ENCODE measurements around the gene POLR3A.

Gene POLR3A

DNA sequence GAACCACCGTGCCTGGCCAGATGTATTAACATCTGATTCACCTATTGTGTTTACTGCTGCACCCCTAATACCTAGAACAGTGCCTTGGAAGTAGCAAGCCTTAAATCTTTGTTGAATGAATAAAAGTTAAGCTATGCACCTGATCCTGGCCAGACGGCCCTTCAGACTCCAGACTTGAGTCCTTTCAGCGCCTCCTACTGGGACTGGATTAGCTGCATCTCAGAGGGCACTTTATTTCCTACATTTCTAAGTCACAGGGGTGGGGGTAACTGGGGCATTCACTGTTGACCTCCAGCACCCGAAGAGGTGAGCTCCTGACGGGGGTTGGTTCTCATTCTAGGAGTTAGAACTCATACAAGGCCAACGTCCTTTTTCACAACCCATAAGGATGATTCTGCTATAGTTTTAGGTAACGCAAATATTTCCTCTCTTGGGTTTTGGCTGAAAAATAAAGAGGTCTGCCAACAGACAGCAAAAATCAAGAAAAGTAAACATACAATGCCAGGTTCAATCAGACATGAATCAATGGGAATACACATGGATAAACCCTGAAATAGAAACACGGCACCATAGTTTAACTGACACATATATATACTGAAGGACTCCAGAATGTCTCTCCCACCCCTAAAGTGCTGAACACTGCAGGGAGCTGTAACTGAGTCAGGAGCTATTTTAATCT lies 54.8 kb downstream of the POLR3A start:
- peak; percentile 17 for DNase-seq

GRCh38 chr10:77973276-77973675 lies 56.0 kb downstream of the POLR3A start:
- DNase-seq, result no peak

DNA sequence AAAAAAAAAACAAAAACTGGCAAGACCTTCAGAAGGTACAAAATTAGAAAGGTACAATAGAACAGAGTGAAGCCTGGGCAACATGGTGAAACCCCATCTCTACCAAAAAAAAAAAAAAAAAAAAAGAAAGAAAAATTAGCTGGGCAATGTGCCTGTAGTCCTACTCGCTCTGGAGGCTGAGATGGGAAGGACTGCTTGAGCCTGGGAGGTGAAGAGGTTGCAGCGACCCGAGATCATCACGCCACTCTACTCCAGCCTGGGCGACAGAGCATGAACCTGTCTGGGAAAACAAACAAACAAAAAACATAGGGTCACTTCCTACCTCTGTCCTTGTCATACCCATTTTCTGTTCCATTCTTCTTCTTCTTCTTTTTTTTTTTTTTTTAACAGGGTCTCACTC lies 57.2 kb downstream of the POLR3A start:
- DNase-seq, result no peak

DNA sequence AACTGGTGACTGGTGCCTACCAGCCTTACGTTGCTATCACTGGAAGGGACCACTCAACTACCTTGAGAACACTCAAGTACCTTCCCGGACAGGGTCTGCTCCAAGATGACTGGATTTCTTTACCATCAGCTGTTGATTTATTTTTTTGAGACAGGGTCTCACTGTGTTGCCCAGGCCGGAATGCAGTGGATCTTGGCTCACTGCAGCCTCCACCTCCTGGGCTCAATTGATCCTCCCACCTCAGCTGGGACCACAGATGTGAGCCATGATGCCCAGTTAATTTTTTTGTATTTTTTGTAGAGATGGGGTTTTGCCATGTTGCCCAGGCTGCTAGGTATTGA lies 57.5 kb downstream of the POLR3A start:
- no peak for DNase-seq

- DNase-seq, result no peak
Measured at GRCh38 chr10:77970869-77971803, 58.2 kb downstream of the POLR3A start.

GRCh38 chr10:77969114-77969513 lies 60.2 kb downstream of the POLR3A start:
- no peak for DNase-seq

DNA sequence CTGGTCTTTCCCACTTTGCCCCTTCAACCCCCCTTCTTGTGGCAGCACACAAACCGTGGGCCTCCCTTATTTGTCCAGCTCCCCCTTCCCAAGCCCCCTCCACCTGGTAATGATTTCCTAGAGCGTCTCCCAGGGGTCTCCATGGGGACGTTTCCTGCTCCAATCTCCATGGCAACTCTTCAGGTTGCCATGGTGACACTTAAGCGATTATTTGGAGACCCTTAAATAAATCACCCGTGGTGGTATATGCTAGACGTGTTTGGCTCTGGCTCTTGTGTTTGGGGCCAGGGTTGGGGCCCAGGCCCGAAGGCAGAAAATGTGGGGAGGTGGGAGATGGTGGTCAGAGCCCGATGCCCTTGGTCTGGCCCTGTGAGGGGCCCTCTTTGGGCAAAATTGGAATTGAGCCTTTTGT lies 61.7 kb downstream of the POLR3A start:
- no peak for DNase-seq

GRCh38 chr10:77965294-77965693 lies 64.0 kb downstream of the POLR3A start:
- DNase-seq, result no peak

DNA sequence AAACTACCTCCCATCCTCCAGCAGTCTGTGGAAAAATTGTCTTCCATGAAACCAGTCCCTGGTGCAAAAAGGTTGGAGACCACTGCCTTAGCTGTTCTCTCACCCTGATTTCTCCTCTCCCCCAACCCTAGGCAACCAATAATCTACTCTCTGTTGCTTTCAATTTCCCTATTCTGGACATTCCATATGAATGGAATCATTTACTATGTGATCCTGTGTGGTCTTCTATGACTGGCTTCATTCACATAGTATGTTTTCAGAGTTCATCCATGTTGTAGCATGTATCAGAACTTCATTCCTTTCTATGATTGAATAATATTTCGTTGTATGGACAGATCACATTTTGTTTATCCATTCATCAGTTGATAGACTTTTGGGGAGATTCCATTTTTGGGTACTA lies 64.5 kb downstream of the POLR3A start:
- no peak for DNase-seq

- DNase-seq, result no peak
Measured at GRCh38 chr10:77963901-77964300, 65.4 kb downstream of the POLR3A start.

GRCh38 chr10:77962350-77963146 lies 66.8 kb downstream of the POLR3A start:
- DNase-seq, result no peak

DNA sequence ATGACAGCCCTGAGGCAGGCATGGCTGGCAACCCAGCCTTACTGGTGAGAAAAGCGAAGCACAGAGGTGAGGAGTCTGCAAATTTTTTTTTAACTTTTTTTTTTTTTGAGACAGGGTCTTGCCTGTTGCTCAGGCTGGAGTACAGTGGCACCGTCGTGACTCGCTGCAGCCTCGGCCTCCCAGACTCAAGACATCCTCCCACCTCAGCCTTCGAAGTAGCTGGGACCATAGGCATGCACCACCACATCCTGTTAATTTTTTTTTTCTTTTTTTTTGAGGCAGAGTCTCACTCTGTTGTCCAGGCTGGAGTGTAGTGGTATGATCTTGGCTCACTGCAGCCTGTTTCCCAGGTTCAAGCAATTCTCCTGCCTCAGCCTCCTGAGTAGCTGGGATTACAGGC lies 67.6 kb downstream of the POLR3A start:
- no peak for DNase-seq

- DNase-seq, result no peak
Measured at GRCh38 chr10:77960829-77961329, 68.4 kb downstream of the POLR3A start.

- DNase-seq, result no peak
Measured at GRCh38 chr10:77959887-77960455, 69.3 kb downstream of the POLR3A start.

DNA sequence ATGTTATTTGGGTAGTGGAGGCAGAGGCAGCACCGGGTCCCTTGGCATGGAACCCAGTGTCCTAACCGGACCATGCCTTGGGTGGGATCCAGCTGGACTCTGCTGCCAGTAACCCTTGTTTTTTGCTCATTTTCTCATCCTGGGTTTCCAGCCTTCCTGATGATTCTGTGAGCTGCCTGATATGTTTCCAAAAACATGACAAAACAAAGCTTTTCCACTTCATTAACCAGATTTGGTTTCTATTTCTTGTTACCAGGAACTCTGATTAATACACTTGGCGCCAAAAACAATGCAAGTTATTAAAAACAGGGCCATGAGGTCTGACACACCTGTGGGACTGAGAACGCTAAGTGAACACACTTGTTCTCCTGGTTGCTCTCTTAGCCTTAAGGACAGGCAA lies 69.9 kb downstream of the POLR3A start:
- no peak for DNase-seq

DNA sequence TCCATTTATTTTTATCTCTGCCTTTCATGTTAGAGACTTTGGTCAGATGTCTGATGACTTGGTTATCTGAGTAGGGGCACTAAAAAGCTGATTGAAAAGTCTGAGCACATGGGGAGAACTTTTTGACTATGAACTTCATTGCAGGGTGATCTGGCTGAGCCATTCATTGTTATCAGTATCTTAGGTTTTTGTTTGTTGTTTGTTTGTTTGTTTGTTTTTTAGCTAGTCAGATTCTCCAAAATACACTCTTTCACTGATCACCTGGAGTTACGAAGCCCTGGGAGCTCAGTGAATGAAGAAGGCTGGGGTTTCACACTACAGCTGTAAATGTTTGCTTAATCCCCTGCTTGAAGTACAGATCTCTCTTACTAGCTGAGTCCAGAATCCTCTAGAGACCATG lies 74.2 kb downstream of the POLR3A start:
- DNase-seq, result no peak

DNA sequence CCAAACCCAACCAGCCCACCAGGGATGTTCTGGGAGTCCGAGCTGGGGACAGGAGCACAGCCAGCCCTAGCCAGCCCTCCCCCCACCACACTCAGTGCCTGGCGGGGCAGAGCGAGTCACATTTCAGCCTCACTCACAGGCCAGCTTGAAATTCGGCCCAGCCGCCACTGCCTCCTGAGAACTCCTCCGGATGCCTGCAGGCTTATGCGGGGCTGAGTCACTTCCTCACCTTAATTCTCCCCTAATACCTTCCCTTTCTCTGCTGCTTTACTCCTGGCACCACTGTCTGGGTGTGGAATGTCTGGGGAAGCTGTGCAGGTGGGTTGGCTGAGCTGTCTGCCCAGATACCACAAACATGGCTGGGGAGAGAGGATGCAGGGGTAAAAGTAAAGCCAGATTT lies 80.1 kb downstream of the POLR3A start:
- peak; percentile 47 for DNase-seq

DNA sequence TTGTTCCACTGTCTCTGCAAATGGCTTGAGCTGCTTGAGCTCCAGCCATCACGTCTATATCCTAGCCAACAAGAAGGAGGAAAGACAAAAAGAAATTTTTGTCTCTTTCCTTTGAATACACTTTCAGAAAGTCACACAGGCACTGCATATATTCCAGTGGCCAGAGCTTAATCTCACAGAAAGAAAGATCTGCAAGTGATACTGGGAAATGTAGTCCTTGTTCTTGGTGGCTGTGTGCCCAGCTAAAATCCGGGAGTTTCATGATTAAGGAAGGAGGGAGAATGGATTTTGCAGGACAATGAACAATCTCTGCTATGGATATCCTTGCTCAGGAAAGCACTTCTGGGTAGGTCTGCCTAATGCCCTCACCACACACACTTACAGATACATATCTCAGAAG lies 83.2 kb downstream of the POLR3A start:
- no peak for DNase-seq

DNA sequence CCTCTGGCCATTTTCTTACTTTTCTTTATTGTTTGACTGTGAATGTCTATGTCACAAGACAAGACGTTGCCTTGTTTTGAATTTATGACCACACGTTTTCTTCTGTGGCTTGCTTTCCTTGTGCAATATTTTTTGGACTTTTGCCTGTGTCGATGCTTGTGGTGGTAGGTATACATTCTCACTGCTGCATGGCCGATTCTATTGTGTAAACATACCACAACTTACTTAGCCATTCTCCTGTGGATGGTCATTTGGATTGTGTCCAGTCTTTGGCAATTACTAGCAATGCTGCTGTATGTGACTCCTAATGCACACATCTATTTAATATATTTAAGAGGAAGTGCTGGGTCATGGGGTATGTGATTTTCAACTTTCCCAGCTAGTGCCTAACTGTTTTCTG lies 84.8 kb downstream of the POLR3A start:
- DNase-seq, result no peak

DNA sequence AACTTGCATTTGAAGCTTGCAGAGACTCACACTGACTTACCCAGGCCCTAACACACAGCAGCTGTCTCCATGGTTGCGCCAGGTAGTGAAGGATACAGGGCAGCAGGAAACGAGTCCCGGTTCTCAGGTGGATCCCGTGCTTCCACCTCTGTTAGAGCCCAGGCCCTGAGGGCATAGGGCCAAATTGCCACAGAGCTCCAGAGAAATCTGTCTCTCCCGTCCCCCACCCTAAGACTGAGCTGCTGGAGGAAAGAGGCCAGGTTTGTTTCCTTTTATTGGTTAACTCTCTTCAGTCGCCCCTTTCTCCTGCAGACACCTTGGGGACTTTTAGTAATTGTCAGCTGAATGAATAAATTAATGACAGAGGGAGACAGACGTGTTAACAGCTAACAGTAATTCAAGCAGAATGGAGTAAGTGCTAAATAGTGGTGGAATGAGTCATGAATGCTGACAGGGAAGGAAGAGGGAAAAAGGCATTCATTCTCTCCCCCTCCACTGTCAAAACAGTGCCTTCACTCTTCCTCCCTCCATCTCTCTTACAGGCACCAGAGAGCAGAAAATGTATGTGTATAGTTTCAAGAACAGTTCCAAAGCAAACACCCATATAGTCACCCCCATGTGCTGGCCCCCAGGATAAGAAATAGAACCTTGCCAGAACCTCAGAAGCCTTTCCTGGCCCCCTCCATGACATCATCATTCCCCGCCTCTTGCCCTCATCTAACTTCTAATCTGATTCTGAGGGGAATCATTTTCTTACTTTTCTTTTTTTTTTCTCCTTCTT lies 86.0 kb downstream of the POLR3A start:
- no peak for DNase-seq

GRCh38 chr10:77941790-77942189 lies 87.5 kb downstream of the POLR3A start:
- no peak for DNase-seq

- DNase-seq, result no peak
Measured at GRCh38 chr10:77940627-77941026, 88.7 kb downstream of the POLR3A start.
